IMR-90 (cell line): ENCODE measurements around the gene COL5A1. TPM values are rescaled to one million over a fixed set of nuclear protein-coding genes. Genes with fewer than 3 reads are reported as not detected.

Experiments
- microRNA-seq, 2 experiments: library from miRNA; stranded (forward) in 1 of 2; unstranded in 1 of 2; fragments of 10-50 nt in 1 of 2; fragments of <30 nt in 1 of 2; gene quantifications in 1 of 2; microRNA quantifications in 1 of 2; one replicate each; pipeline versions ENCODE3 to v1.1.0; 2013 to 2020; ENCODE audit not compliant: insufficient read depth in 1 of 2, insufficient read length in 1 of 2, unreplicated experiment in 1 of 2
- polyA plus RNA-seq, 3 experiments: library from polyadenylated mRNA; depleted of rRNA; stranded (reverse); fragments of >200 nt; gene quantifications; 2 replicates each; pipeline ENCODE4 v1.2.3, GENCODE V29; 2012; ENCODE audit warnings: low replicate concordance in 1 of 3
- small RNA-seq, 5 experiments: library from RNA; depleted of rRNA; stranded (forward); fragments of <200 nt; gene quantifications; one replicate each; pipeline ENCODE3, GENCODE V24; 2012
- total RNA-seq: library from RNA; depleted of rRNA; stranded (reverse); fragments of >200 nt; gene quantifications from 2 replicates; pipeline ENCODE4 v1.2.3, GENCODE V29; 2012; rRNA removed

Gene COL5A1
- total and polyA plus RNA-seq, 2 of the 4 experiments (the other 2 are of a cell fraction), result 19.2 to 173 TPM

Small RNA genes within 50 kb of the gene (microRNA-seq; reads per million reads assigned to microRNA genes)
- gene AL603650.1 (ENCODE audit: insufficient read depth, insufficient read length), result not detected
- gene MIR3689A (ENCODE audit: insufficient read depth in 1 of 2, insufficient read length in 1 of 2, unreplicated experiment in 1 of 2), result 0 reads per million in 2 experiments
- 0 reads per million in 2 experiments for gene MIR3689B (ENCODE audit: insufficient read depth in 1 of 2, insufficient read length in 1 of 2, unreplicated experiment in 1 of 2)
- gene MIR3689C (ENCODE audit: insufficient read depth in 1 of 2, insufficient read length in 1 of 2, unreplicated experiment in 1 of 2), result 0 reads per million in 2 experiments
- 0 reads per million in 2 experiments for gene MIR3689D1 (ENCODE audit: insufficient read depth in 1 of 2, insufficient read length in 1 of 2, unreplicated experiment in 1 of 2)
- gene MIR3689D2 (ENCODE audit: insufficient read depth in 1 of 2, insufficient read length in 1 of 2, unreplicated experiment in 1 of 2), result 0 reads per million in 2 experiments
- 0 reads per million in 2 experiments for gene MIR3689E (ENCODE audit: insufficient read depth in 1 of 2, insufficient read length in 1 of 2, unreplicated experiment in 1 of 2)
- gene MIR3689F (ENCODE audit: insufficient read depth in 1 of 2, insufficient read length in 1 of 2, unreplicated experiment in 1 of 2), result 0 reads per million in 2 experiments

Small RNA genes within 50 kb of the gene (small RNA-seq; reads per million reads assigned to genes)
- gene AL603650.1 (0 reads per million in 5 experiments), gene MIR3689A (0 reads per million in 5 experiments), gene MIR3689B (0 reads per million in 5 experiments), gene MIR3689C (0 reads per million in 5 experiments), gene MIR3689D1 (0 reads per million in 5 experiments), gene MIR3689D2 (0 reads per million in 5 experiments), gene MIR3689E (0 reads per million in 5 experiments), gene MIR3689F (0 reads per million in 5 experiments)

Other genes starting within 250 kb of the COL5A1 start
- gene FCN2, start 239.0 kb downstream of the COL5A1 start, total RNA-seq, result not detected in 2 replicates
- not detected in 2 replicates for gene FCN2, start 239.0 kb downstream of the COL5A1 start, polyA plus RNA-seq (2012; rRNA removed)